Keratinocyte (primary cell): ENCODE data around the gene AGXT2. TPM values are rescaled to one million over a fixed set of nuclear protein-coding genes. Genes with fewer than 3 reads are reported as not detected.

ENCODE experiments used
- DNase-seq: peaks from one replicate; pipeline ENCODE4 v3.0.0-alpha.2; 2011; ENCODE audit warnings: low read depth, missing footprints, low spot score
- FAIRE-seq: peaks from 2 replicates; lab custom pipeline; 2011; peaks lifted over from hg19 to GRCh38; lab: Jason Lieb, UNC
- H2AFZ ChIP-seq: 2 replicates; pipeline ENCODE4 v1.6.0; 2012; ENCODE audit warnings: low read length, control low read depth, inconsistent platforms; ENCODE audit not compliant: control insufficient read depth
- H3K27ac ChIP-seq: 2 replicates; pipeline ENCODE4 v1.5.1; 2011; ENCODE audit warnings: low read length; ENCODE audit not compliant: control insufficient read depth, insufficient read depth
- H3K27me3 ChIP-seq: 3 replicates; pipeline ENCODE4 v1.6.0; 2011; ENCODE audit warnings: low read length; ENCODE audit not compliant: control insufficient read depth, insufficient read depth; ENCODE audit errors: extremely low read depth
- H3K36me3 ChIP-seq, 2 experiments: 2 replicates in 1 of 2; 3 replicates in 1 of 2; pipeline ENCODE4 v1.5.1; 2011; ENCODE audit warnings: low read length in 2 of 2, mild to moderate bottlenecking in 1 of 2; ENCODE audit not compliant: control insufficient read depth in 2 of 2, insufficient read depth in 2 of 2; ENCODE audit errors: extremely low read depth in 1 of 2
- H3K4me1 ChIP-seq: 3 replicates; pipeline ENCODE4 v1.5.1; 2011; ENCODE audit warnings: low read length; ENCODE audit not compliant: control insufficient read depth, insufficient read depth; ENCODE audit errors: extremely low read depth
- H3K4me2 ChIP-seq: 3 replicates; pipeline ENCODE4 v1.6.0; 2011; ENCODE audit warnings: low read depth, low read length; ENCODE audit not compliant: control insufficient read depth, insufficient read depth; ENCODE audit errors: extremely low read depth
- H3K4me3 ChIP-seq, 3 experiments: fragments of 200-600 bp in 1 of 3; sonication (generic) in 1 of 3; 2 replicates in 2 of 3; 3 replicates in 1 of 3; pipeline ENCODE4 v1.5.1; 2011 to 2016; ENCODE audit warnings: low read length in 3 of 3, mild to moderate bottlenecking in 3 of 3, control low read depth in 2 of 3, inconsistent platforms in 1 of 3, low read depth in 1 of 3, mixed read lengths in 1 of 3, mixed run types in 1 of 3, moderate library complexity in 1 of 3; ENCODE audit not compliant: control insufficient read depth in 2 of 3, insufficient read depth in 2 of 3; ENCODE audit errors: extremely low read depth in 1 of 3
- H3K79me2 ChIP-seq: 2 replicates; pipeline ENCODE4 v1.6.0; 2012; ENCODE audit warnings: low read length; ENCODE audit not compliant: control insufficient read depth, insufficient read depth
- H3K9ac ChIP-seq: 3 replicates; pipeline ENCODE4 v1.6.0; 2011; ENCODE audit warnings: low read length; ENCODE audit not compliant: control insufficient read depth, insufficient read depth; ENCODE audit errors: extremely low read depth
- H3K9me1 ChIP-seq: 3 replicates; pipeline ENCODE4 v1.6.0; 2011; ENCODE audit warnings: low read length; ENCODE audit not compliant: control insufficient read depth, insufficient read depth; ENCODE audit errors: extremely low read depth
- H3K9me3 ChIP-seq: 2 replicates; pipeline ENCODE4 v1.5.1; 2012; ENCODE audit warnings: low read depth, low read length; ENCODE audit not compliant: control insufficient read depth
- H4K20me1 ChIP-seq: 3 replicates; pipeline ENCODE4 v1.6.0; 2011; ENCODE audit warnings: low read length; ENCODE audit not compliant: control insufficient read depth, insufficient read depth; ENCODE audit errors: extremely low read depth
- CTCF ChIP-seq, 3 experiments: IDR thresholded peaks in 1 of 3; conservative IDR thresholded peaks in 1 of 3; optimal IDR thresholded peaks in 1 of 3; 2 replicates in 2 of 3; 3 replicates in 1 of 3; pipeline versions ENCODE3 to v1.5.1; 2011; ENCODE audit warnings: low read length in 3 of 3, mild to moderate bottlenecking in 3 of 3, moderate library complexity in 2 of 3, control low read depth in 1 of 3, inconsistent platforms in 1 of 3; ENCODE audit not compliant: insufficient read depth in 2 of 3; ENCODE audit errors: extremely low read depth in 1 of 3
- EZH2 ChIP-seq: IDR thresholded peaks from one replicate; pipeline ENCODE4 v1.6.1; 2012; ENCODE audit warnings: inconsistent platforms, mild to moderate bottlenecking, low read length, moderate library complexity
- dilution Hi-C: fragments of 300-500 bp; cut with MboI; formaldehyde crosslinking; loops from one replicate; pipeline ENCODE4 v1.7.0; 2020; ENCODE audit warnings: low sequenced_read_pairs; ENCODE audit not compliant: extremely low pct_ligation_motif_present
- polyA plus RNA-seq, 5 experiments: library from polyadenylated mRNA; depleted of rRNA in 3 of 5; stranded (reverse) in 3 of 5; stranded (forward) in 1 of 5; unstranded in 1 of 5; fragments of >200 nt; gene quantifications; 1 replicate in 1 of 5; 2 replicates in 3 of 5; 3 replicates in 1 of 5; pipeline versions ENCODE4 v1.2.1 to v1.2.3, GENCODE V29; 2011 to 2012; ENCODE audit warnings: missing spikeins in 2 of 5, low read depth in 1 of 5, low replicate concordance in 1 of 5

The AGXT2 gene
- polyA plus RNA-seq, 1 donor (not counting 4 experiments of a cell fraction or from before 2014, with no cell fraction given), result not detected

DNA sequence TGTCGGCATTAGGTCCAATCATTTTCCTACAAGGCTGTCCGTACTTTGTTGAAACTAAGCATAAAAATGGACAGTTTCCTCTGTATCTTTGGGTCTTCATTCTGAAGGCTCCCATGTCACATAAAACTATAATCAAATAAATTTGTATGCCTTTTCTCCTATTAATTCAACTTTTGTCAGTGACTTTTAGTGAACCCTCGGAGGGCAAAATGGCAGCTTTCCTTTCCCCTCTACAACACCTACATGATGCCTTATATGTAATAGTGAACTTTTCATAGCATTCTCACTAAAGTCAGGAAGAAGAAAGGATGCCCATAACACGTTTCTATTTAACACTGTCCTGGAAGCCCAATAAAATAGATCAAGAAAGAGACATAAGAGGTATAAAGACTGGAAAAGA, 5.1 kb upstream of the AGXT2 start:
- no peaks in the 10 kb centered on the region for H3K9me1 ChIP-seq
- H3K4me2 ChIP-seq, result no peak overlapping the region
- H3K36me3 ChIP-seq, result no peaks in the 10 kb centered on the region
- dilution Hi-C loops, result no loop called here
- H4K20me1 ChIP-seq, result no peaks in the 10 kb centered on the region
- FAIRE-seq (no peak), DNase-seq (no peak)
- H3K4me3 ChIP-seq, result no peak overlapping the region
- no peaks in the 10 kb centered on the region for H3K9me3 ChIP-seq
- no peak for TF ChIP-seq CTCF (optimal IDR thresholded peaks at IDR 0.05 in 1 of 3, IDR thresholded peaks at IDR 0.05 in 1 of 3, conservative IDR thresholded peaks at IDR 0.05 in 1 of 3; ENCODE audit: extremely low read depth in 1 of 3, insufficient read depth in 2 of 3, low read length in 3 of 3)
- TF ChIP-seq EZH2, result no peak
- no peak overlapping the region for H3K9ac ChIP-seq
- H3K4me1 ChIP-seq, result no peaks in the 10 kb centered on the region
- no peaks in the 10 kb centered on the region for H3K27me3 ChIP-seq
- H3K79me2 ChIP-seq, result no peaks in the 10 kb centered on the region
- H3K27ac ChIP-seq, result no peak overlapping the region
- no peak overlapping the region for H2AFZ ChIP-seq

GRCh38 chr5:35050541-35051126, 2.9 kb upstream of the AGXT2 start:
- no peaks in the 10 kb centered on the region for H3K9me1 ChIP-seq
- no peaks in the 10 kb centered on the region for H3K36me3 ChIP-seq
- FAIRE-seq, result no peak
- no peaks in the 10 kb centered on the region for H4K20me1 ChIP-seq
- H3K9ac ChIP-seq, result no peak overlapping the region
- no peak overlapping the region for H2AFZ ChIP-seq
- DNase-seq, result no peak
- no peak overlapping the region for H3K27ac ChIP-seq
- H3K79me2 ChIP-seq, result no peaks in the 10 kb centered on the region
- no peak overlapping the region for H3K4me3 ChIP-seq
- no peaks in the 10 kb centered on the region for H3K27me3 ChIP-seq
- no peaks in the 10 kb centered on the region for H3K4me1 ChIP-seq
- no peak for TF ChIP-seq CTCF (optimal IDR thresholded peaks at IDR 0.05 in 1 of 3, IDR thresholded peaks at IDR 0.05 in 1 of 3, conservative IDR thresholded peaks at IDR 0.05 in 1 of 3; ENCODE audit: extremely low read depth in 1 of 3, insufficient read depth in 2 of 3, low read length in 3 of 3)
- TF ChIP-seq EZH2, result no peak
- dilution Hi-C loops, result no loop called here
- no peak overlapping the region for H3K4me2 ChIP-seq
- no peaks in the 10 kb centered on the region for H3K9me3 ChIP-seq
